IMR-90 (cell line): ENCODE results near the gene PLXNC1. TPM values are rescaled to one million over a fixed set of nuclear protein-coding genes. Genes with fewer than 3 reads are reported as not detected.

Experiments
- ATAC-seq: fragments of 200-7000 bp; cut with Tn5 transposase; 2 replicates; pipeline ENCODE4 v1.9.1; 2020; ENCODE audit warnings: low read depth, mild to moderate bottlenecking, moderate library complexity
- BruUV-seq: library from RNA; stranded (reverse); fragments of 400-500 nt; replicated peaks from 2 replicates; lab custom pipeline; 2021; lab: Mats Ljungman, UMichigan
- CTCF ChIA-PET: fragments of 300-600 bp; formaldehyde crosslinking; extraction: SDS; loops from one replicate; lab custom pipeline; 2021; ENCODE audit warnings: antibody characterized with exemption; lab: Yijun Ruan, JAX
- POLR2A ChIA-PET: fragments of 300-600 bp; sonication (Branson Sonifier 250); formaldehyde crosslinking; loops from one replicate; lab custom pipeline; 2022; ENCODE audit warnings: antibody characterized with exemption; ENCODE audit not compliant: unreplicated experiment; lab: Charles Lee
- DNase-seq: peaks from one replicate; pipeline ENCODE4 v3.0.0; 2013
- H2AFZ ChIP-seq: replicated peaks from 2 replicates; pipeline ENCODE3; 2013; ENCODE audit warnings: low read length, mild to moderate bottlenecking; ENCODE audit not compliant: poor library complexity
- H2AK5ac ChIP-seq: 2 replicates; pipeline ENCODE4 v1.6.1; 2013; ENCODE audit warnings: low read depth, low read length, inconsistent platforms
- H2AK9ac ChIP-seq: replicated peaks from 2 replicates; pipeline ENCODE3; 2013; ENCODE audit warnings: mild to moderate bottlenecking, low read depth, low read length, moderate library complexity; ENCODE audit not compliant: poor library complexity
- H2BK120ac ChIP-seq: 2 replicates; pipeline ENCODE4 v1.6.1; 2013; ENCODE audit warnings: low read depth, low read length, inconsistent platforms
- H2BK15ac ChIP-seq: 3 replicates; pipeline ENCODE4 v1.6.1; 2013; ENCODE audit warnings: low read depth, low read length, inconsistent platforms
- H2BK20ac ChIP-seq: 2 replicates; pipeline ENCODE4 v1.6.1; 2013; ENCODE audit warnings: low read depth, mild to moderate bottlenecking, inconsistent platforms, low read length, moderate library complexity
- H2BK5ac ChIP-seq: 2 replicates; pipeline ENCODE4 v1.6.1; 2013; ENCODE audit warnings: mild to moderate bottlenecking, low read depth, low read length, inconsistent platforms; ENCODE audit not compliant: poor library complexity, severe bottlenecking
- H3K14ac ChIP-seq: replicated peaks from 2 replicates; pipeline ENCODE4 v1.6.1; 2013; ENCODE audit warnings: low read depth, low read length, inconsistent platforms
- H3K18ac ChIP-seq: 2 replicates; pipeline ENCODE4 v1.6.1; 2013; ENCODE audit warnings: low read depth, low read length, control low read depth
- H3K23ac ChIP-seq: 2 replicates; pipeline ENCODE4 v1.6.1; 2013; ENCODE audit warnings: low read depth, low read length, inconsistent platforms
- H3K27ac ChIP-seq: 2 replicates; pipeline ENCODE4 v1.5.1; 2013; ENCODE audit warnings: mild to moderate bottlenecking, control low read depth, low read length; ENCODE audit not compliant: insufficient read depth
- H3K27me3 ChIP-seq: 2 replicates; pipeline ENCODE4 v1.6.1; 2013; ENCODE audit warnings: low read length; ENCODE audit not compliant: control insufficient read depth, insufficient read depth
- H3K36me3 ChIP-seq: 2 replicates; pipeline ENCODE4 v1.6.1; 2013; ENCODE audit warnings: low read length, mixed read lengths; ENCODE audit not compliant: control insufficient read depth, insufficient read depth
- H3K4ac ChIP-seq: 2 replicates; pipeline ENCODE4 v1.6.1; 2013; ENCODE audit warnings: low read depth, low read length, inconsistent platforms
- H3K4me1 ChIP-seq: 2 replicates; pipeline ENCODE4 v1.6.1; 2013; ENCODE audit warnings: low read length, mixed read lengths; ENCODE audit not compliant: control insufficient read depth, insufficient read depth
- H3K4me2 ChIP-seq: 2 replicates; pipeline ENCODE4 v1.6.1; 2013; ENCODE audit warnings: low read depth, mild to moderate bottlenecking, control low read depth, low read length, moderate library complexity
- H3K4me3 ChIP-seq: 2 replicates; pipeline ENCODE4 v1.5.1; 2013; ENCODE audit warnings: low read depth, mild to moderate bottlenecking, control low read depth, low read length, moderate library complexity; ENCODE audit not compliant: insufficient read depth
- H3K56ac ChIP-seq: 2 replicates; pipeline ENCODE4 v1.6.1; 2013; ENCODE audit warnings: low read length, inconsistent platforms; ENCODE audit not compliant: insufficient read depth; ENCODE audit errors: extremely low read depth
- H3K79me1 ChIP-seq, 2 experiments: 2 replicates each; pipeline ENCODE4 v1.6.1; 2013; ENCODE audit warnings: low read length in 2 of 2, inconsistent platforms in 1 of 2, low read depth in 1 of 2
- H3K9ac ChIP-seq: 2 replicates; pipeline ENCODE4 v1.6.1; 2013; ENCODE audit warnings: low read depth, low read length, control low read depth
- H3K9me1 ChIP-seq: 2 replicates; pipeline ENCODE4 v1.6.1; 2013; ENCODE audit warnings: low read length, inconsistent platforms; ENCODE audit not compliant: insufficient read depth
- H3K9me3 ChIP-seq: 2 replicates; pipeline ENCODE4 v1.6.1; 2013; ENCODE audit warnings: low read length; ENCODE audit not compliant: control insufficient read depth, insufficient read depth
- H4K20me1 ChIP-seq: 2 replicates; pipeline ENCODE4 v1.6.1; 2013; ENCODE audit warnings: low read length, inconsistent platforms; ENCODE audit not compliant: insufficient read depth
- H4K5ac ChIP-seq: 2 replicates; pipeline ENCODE4 v1.6.1; 2013; ENCODE audit warnings: mild to moderate bottlenecking, low read depth, low read length, control low read depth
- H4K8ac ChIP-seq, 2 experiments: 2 replicates each; pipeline ENCODE4 v1.6.1; 2013; ENCODE audit warnings: low read depth in 2 of 2, low read length in 2 of 2, control low read depth in 1 of 2, inconsistent platforms in 1 of 2
- H4K91ac ChIP-seq: 2 replicates; pipeline ENCODE4 v1.6.1; 2013; ENCODE audit warnings: low read depth, low read length, inconsistent platforms; ENCODE audit not compliant: insufficient read depth
- BHLHE40 ChIP-seq: fragments of 150-350 bp; IDR thresholded peaks from 2 replicates; pipeline ENCODE4 v1.6.1; 2016; ENCODE audit warnings: mild to moderate bottlenecking, low read depth, low read length
- CEBPB ChIP-seq: IDR thresholded peaks from 2 replicates; pipeline ENCODE4 v1.6.1; 2012; ENCODE audit warnings: low read depth, low read length, improper control_type of control experiment
- CHD1 ChIP-seq: IDR thresholded peaks from 2 replicates; pipeline ENCODE4 v1.6.1; 2012; ENCODE audit warnings: low read depth, low read length, improper control_type of control experiment
- FOS ChIP-seq: fragments of 150-350 bp; IDR thresholded peaks from 2 replicates; pipeline ENCODE4 v1.6.1; 2016; ENCODE audit warnings: low read depth, low read length
- MAFK ChIP-seq: IDR thresholded peaks from 2 replicates; pipeline ENCODE4 v1.6.1; 2012; ENCODE audit warnings: low read depth, low read length, improper control_type of control experiment
- MXI1 ChIP-seq: IDR thresholded peaks from 2 replicates; pipeline ENCODE4 v1.6.1; 2012; ENCODE audit warnings: low read depth, mild to moderate bottlenecking, low read length, moderate library complexity, borderline replicate concordance
- NFE2L2 ChIP-seq: fragments of 150-350 bp; IDR thresholded peaks from 2 replicates; pipeline ENCODE4 v1.6.1; 2016; ENCODE audit warnings: low read depth, mild to moderate bottlenecking, low read length
- POLR2A ChIP-seq: IDR thresholded peaks from 2 replicates; pipeline ENCODE4 v1.6.1; 2012; ENCODE audit warnings: mild to moderate bottlenecking, low read depth, low read length
- RCOR1 ChIP-seq: IDR thresholded peaks from 2 replicates; pipeline ENCODE4 v1.6.1; 2012; ENCODE audit warnings: mild to moderate bottlenecking, low read length, improper control_type of control experiment; ENCODE audit not compliant: insufficient replicate concordance
- RFX5 ChIP-seq: IDR thresholded peaks from 2 replicates; pipeline ENCODE4 v1.8.0; 2012; ENCODE audit warnings: low read depth, mild to moderate bottlenecking, low read length, moderate library complexity
- SMC3 ChIP-seq: fragments of 150-350 bp; IDR thresholded peaks from 2 replicates; pipeline ENCODE4 v1.6.1; 2016; ENCODE audit warnings: low read depth, mild to moderate bottlenecking, antibody characterized with exemption, low read length, moderate library complexity
- USF2 ChIP-seq: fragments of 150-350 bp; IDR thresholded peaks from 2 replicates; pipeline ENCODE4 v1.6.1; 2017; ENCODE audit warnings: mild to moderate bottlenecking, antibody characterized with exemption, low read length, low read depth
- WGBS, 2 experiments: methylation state at CpG; one replicate each; pipeline versions ENCODE4 v1.1.5 to v1.1.7; 2013; ENCODE audit warnings: missing lambda C conversion rate in 2 of 2; ENCODE audit not compliant: insufficient read length in 1 of 2; ENCODE audit errors: extremely low coverage in 2 of 2; 5-methylcytosine and 5-hydroxymethylcytosine counted together
- dilution Hi-C: fragments of 300-500 bp; cut with HindIII; formaldehyde crosslinking; loops from one replicate; pipeline ENCODE4 v1.14.3; 2018; ENCODE audit warnings: low sequenced_read_pairs; ENCODE audit not compliant: unreplicated experiment
- in situ Hi-C: fragments of 300-500 bp; cut with MboI; formaldehyde crosslinking; loops from 3 replicates; pipeline ENCODE4 v1.14.3; 2019; ENCODE audit warnings: low sequenced_read_pairs, inconsistent platforms, mixed read lengths
- intact Hi-C: fragments of 100-400 bp; cut with micrococcal nuclease; formaldehyde crosslinking; loops from 2 replicates; pipeline ENCODE4 v1.10.0; 2022
- polyA plus RNA-seq, 3 experiments: library from polyadenylated mRNA; depleted of rRNA; stranded (reverse); fragments of >200 nt; gene quantifications; 2 replicates each; pipeline ENCODE4 v1.2.3, GENCODE V29; 2012; ENCODE audit warnings: low replicate concordance in 1 of 3
- total RNA-seq: library from RNA; depleted of rRNA; stranded (reverse); fragments of >200 nt; gene quantifications from 2 replicates; pipeline ENCODE4 v1.2.3, GENCODE V29; 2012
- TF ChIP-seq, protein P1 (sequence below): conservative IDR thresholded peaks from 2 replicates; pipeline ENCODE4 v1.5.1; 2012; ENCODE audit warnings: mild to moderate bottlenecking, low read depth, low read length, improper control_type of control experiment

The PLXNC1 gene
- total and polyA plus RNA-seq, 2 of the 4 experiments (the other 2 are of a cell fraction) = 1.0 to 1.6 TPM

- TF ChIP-seq CEBPB (no peak), BHLHE40 (no peak)
Measured at GRCh38 chr12:94266796-94267536, 118.6 kb downstream of the PLXNC1 start (continued).

GRCh38 chr12:94267537-94267872 lies 119.1 kb downstream of the PLXNC1 start:
- peak overlapping the region; percentile 76; the same call in 1 of the 2 replicates for H3K27ac ChIP-seq
- intact Hi-C loops = loop anchor here (5.0 kb wide), 2 partner anchors 95 to 160 kb away; no protein-coding TSS in a partner anchor
- ATAC-seq = peak; percentile 12; the same call in 1 of the 2 replicates
- TF ChIP-seq MAFK = no peak
- no peak for TF ChIP-seq RFX5
- no peak for TF ChIP-seq RCOR1
- TF ChIP-seq USF2 = no peak
- no peak for TF ChIP-seq MXI1
- no peak for TF ChIP-seq BHLHE40
- TF ChIP-seq CHD1 = no peak
- no peak for TF ChIP-seq POLR2A
- TF ChIP-seq, protein P1, sequence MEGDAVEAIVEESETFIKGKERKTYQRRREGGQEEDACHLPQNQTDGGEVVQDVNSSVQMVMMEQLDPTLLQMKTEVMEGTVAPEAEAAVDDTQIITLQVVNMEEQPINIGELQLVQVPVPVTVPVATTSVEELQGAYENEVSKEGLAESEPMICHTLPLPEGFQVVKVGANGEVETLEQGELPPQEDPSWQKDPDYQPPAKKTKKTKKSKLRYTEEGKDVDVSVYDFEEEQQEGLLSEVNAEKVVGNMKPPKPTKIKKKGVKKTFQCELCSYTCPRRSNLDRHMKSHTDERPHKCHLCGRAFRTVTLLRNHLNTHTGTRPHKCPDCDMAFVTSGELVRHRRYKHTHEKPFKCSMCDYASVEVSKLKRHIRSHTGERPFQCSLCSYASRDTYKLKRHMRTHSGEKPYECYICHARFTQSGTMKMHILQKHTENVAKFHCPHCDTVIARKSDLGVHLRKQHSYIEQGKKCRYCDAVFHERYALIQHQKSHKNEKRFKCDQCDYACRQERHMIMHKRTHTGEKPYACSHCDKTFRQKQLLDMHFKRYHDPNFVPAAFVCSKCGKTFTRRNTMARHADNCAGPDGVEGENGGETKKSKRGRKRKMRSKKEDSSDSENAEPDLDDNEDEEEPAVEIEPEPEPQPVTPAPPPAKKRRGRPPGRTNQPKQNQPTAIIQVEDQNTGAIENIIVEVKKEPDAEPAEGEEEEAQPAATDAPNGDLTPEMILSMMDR = no peak
- no peak for TF ChIP-seq SMC3
- TF ChIP-seq FOS = no peak
- TF ChIP-seq NFE2L2 = no peak

More at GRCh38 chr12:94267537-94267872, 119.1 kb downstream of the PLXNC1 start:
- Histone ChIP-seq H3K4me3 (no peak overlapping the region), H3K4ac (no peak overlapping the region), H2BK20ac (peak overlapping the region; percentile 23; the same call in 1 of the 2 replicates), H4K20me1 (no peaks in the 10 kb centered on the region), H3K4me1 (peaks cover 8% of the 10 kb centered on the region; the same call in 1 of the 2 replicates), H4K91ac (no peak overlapping the region), H3K79me1 (no peaks in the 10 kb centered on the region), H3K9me3 (no peaks in the 10 kb centered on the region), H3K36me3 (no peaks in the 10 kb centered on the region), H2BK120ac (0 out of 2 replicates have a peak overlapping the region, but pooled peaks have one; percentile 19), H3K27me3 (no peaks in the 10 kb centered on the region), H4K5ac (no peak overlapping the region; the same call in 1 of the 2 replicates), H3K14ac (no peak overlapping the region), H3K56ac (no peak overlapping the region), H3K18ac (peak overlapping the region; percentile 68; the same call in 1 of the 2 replicates), H3K9ac (no peak overlapping the region), H2BK5ac (no peak overlapping the region), H4K8ac (peak overlapping the region in 1 of 2 experiments; percentile 27; a peak in 1 of 4 replicates), H3K4me2 (no peak overlapping the region), H2AK9ac (no peak overlapping the region), H2AFZ (no peak overlapping the region), H2BK15ac (no peak overlapping the region), H2AK5ac (no peak overlapping the region), H3K23ac (no peak overlapping the region), H3K9me1 (peaks cover 5% of the 10 kb centered on the region)
- POLR2A ChIA-PET = no interaction called here
- BruUV-seq = no TSS peak
- WGBS, 2 experiments = 40% methylated on average over 1 of the region's 3 CpGs; no CpG with 5 or more reads in 1 of the 2 experiments
- in situ Hi-C loops (no loop called here), dilution Hi-C loops (no loop called here)
- DNase-seq = no peak
- CTCF ChIA-PET = no interaction called here
